ENCODE results near the gene MYLIP. TPM values are rescaled to one million over a fixed set of nuclear protein-coding genes. Genes with fewer than 3 reads are reported as not detected.

MYLIP gene
- total RNA-seq, 1 donor from 2014 or later = 39.5 TPM

GRCh38 chr6:16134430-16134829 is 5.5 kb downstream of the MYLIP start:
- no peak for DNase-seq

GRCh38 chr6:16135066-16135465 is 6.2 kb downstream of the MYLIP start:
- intact Hi-C loops (cut with DNase I) = no loop called here
- DNase-seq = no peak
- Histone ChIP-seq H3K9me3 (no peaks in the 10 kb centered on the region), H3K27ac (no peak overlapping the region), H3K36me3 (peaks cover 5% of the 10 kb centered on the region), H3K4me3 (no peak overlapping the region), H3K27me3 (no peaks in the 10 kb centered on the region), H3K4me1 (peaks cover 79% of the 10 kb centered on the region)
- no peak for ATAC-seq
- TF ChIP-seq CTCF (IDR thresholded peaks at IDR 0.05) = no peak

More at GRCh38 chr6:16134430-16134829, 5.5 kb downstream of the MYLIP start:
- H3K4me3 ChIP-seq = no peak overlapping the region
- ATAC-seq = no peak
- H3K36me3 ChIP-seq = peaks cover 5% of the 10 kb centered on the region
- peaks cover 79% of the 10 kb centered on the region for H3K4me1 ChIP-seq
- no peak for TF ChIP-seq CTCF (IDR thresholded peaks at IDR 0.05)
- no peaks in the 10 kb centered on the region for H3K9me3 ChIP-seq
- intact Hi-C loops (cut with DNase I) = no loop called here
- H3K27me3 ChIP-seq = no peaks in the 10 kb centered on the region
- no peak overlapping the region for H3K27ac ChIP-seq

- H3K36me3 ChIP-seq = peaks cover 11% of the 10 kb centered on the region
- intact Hi-C loops (cut with DNase I) = no loop called here
- H3K9me3 ChIP-seq = no peaks in the 10 kb centered on the region
- peak overlapping the region; percentile 4 for H3K4me3 ChIP-seq
- no peaks in the 10 kb centered on the region for H3K27me3 ChIP-seq
- H3K27ac ChIP-seq = no peak overlapping the region
- peaks cover 79% of the 10 kb centered on the region for H3K4me1 ChIP-seq
- no peak for TF ChIP-seq CTCF (IDR thresholded peaks at IDR 0.05)
- DNase-seq (no peak), ATAC-seq (peak; percentile 10)
These were observed 7.2 kb downstream of the MYLIP start for GRCh38 chr6:16136091-16136490.

DNA sequence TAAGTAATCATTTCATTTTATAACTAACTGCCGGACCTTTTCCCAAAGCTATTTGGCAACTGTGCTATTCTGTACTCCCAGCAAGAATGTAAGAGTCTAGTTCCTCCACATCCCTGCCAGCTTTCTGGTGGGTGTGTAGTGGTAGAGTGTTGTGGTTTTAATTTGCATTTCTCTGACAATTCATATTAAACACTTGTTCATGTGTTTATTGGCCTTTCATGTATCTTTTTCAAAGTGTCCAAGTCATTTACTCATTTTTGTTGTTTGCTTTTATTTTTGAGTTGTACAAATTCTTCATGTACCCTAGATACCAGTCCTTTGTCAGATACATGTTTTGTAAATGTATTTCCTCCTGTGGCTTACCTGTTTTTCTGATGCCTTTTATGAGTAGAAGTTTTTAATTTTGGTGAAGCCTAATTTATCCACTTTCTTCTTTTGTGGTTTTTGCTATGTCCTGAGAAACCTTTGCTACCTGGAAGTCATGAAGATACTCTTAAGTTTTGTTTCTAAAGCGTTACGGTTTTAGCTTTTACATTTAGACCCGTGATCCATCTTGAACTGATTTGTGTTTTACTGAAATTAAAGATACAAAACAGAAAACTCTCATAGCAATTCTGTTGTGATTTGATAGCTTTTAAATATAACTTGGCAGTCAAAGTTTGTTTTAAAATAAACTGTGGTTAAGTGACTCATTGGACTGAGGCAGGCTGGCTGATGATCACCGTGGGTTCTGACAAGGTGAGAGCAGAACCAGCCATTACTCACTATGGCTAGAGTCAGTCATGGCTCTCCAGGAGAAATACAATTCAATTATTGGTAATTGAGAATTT is 8.0 kb downstream of the MYLIP start:
- Histone ChIP-seq H3K4me3 (peak overlapping the region; percentile 4), H3K36me3 (peaks cover 17% of the 10 kb centered on the region), H3K27ac (no peak overlapping the region), H3K4me1 (peaks cover 72% of the 10 kb centered on the region), H3K9me3 (no peaks in the 10 kb centered on the region), H3K27me3 (no peaks in the 10 kb centered on the region)
- no peak for TF ChIP-seq CTCF (IDR thresholded peaks at IDR 0.05)
- ATAC-seq = peak; percentile 83
- DNase-seq = no peak
- intact Hi-C loops (cut with DNase I) = no loop called here

GRCh38 chr6:16137451-16137801 is 8.5 kb downstream of the MYLIP start:
- Histone ChIP-seq H3K4me1 (peaks cover 66% of the 10 kb centered on the region), H3K9me3 (no peaks in the 10 kb centered on the region), H3K27me3 (no peaks in the 10 kb centered on the region), H3K36me3 (peaks cover 23% of the 10 kb centered on the region), H3K4me3 (no peak overlapping the region), H3K27ac (no peak overlapping the region)
- no peak for DNase-seq
- ATAC-seq = no peak
- TF ChIP-seq CTCF (IDR thresholded peaks at IDR 0.05) = no peak
- intact Hi-C loops (cut with DNase I) = no loop called here

Data from upper lobe of right lung (tissue), 1 donor.